H9 (cell line): Measurements from ENCODE around the gene GALNT12. TPM values are rescaled to one million over a fixed set of nuclear protein-coding genes. Genes with fewer than 3 reads are reported as not detected.

ENCODE experiments used
- DNase-seq: peaks from one replicate; pipeline ENCODE4 v3.0.0-alpha.2; 2017
- H2AFZ ChIP-seq: one replicate; pipeline ENCODE4 v1.6.1; 2013; ENCODE audit warnings: mild to moderate bottlenecking, low read length, control low read depth, moderate library complexity
- H2AK5ac ChIP-seq: 2 replicates; pipeline ENCODE4 v1.6.1; 2013; ENCODE audit warnings: low read length, control low read depth, mixed read lengths; ENCODE audit not compliant: insufficient read length
- H2BK120ac ChIP-seq: one replicate; pipeline ENCODE4 v1.6.1; 2013; ENCODE audit warnings: low read depth, mild to moderate bottlenecking, low read length, control low read depth, inconsistent platforms; ENCODE audit not compliant: poor library complexity, severe bottlenecking
- H2BK12ac ChIP-seq: 2 replicates; pipeline ENCODE4 v1.6.1; 2013; ENCODE audit warnings: low read length, control low read depth, mixed read lengths, low read depth; ENCODE audit not compliant: insufficient read length
- H2BK15ac ChIP-seq: 2 replicates; pipeline ENCODE4 v1.6.1; 2013; ENCODE audit warnings: low read depth, low read length, control low read depth
- H2BK20ac ChIP-seq: one replicate; pipeline ENCODE4 v1.6.1; 2013; ENCODE audit warnings: low read depth, mild to moderate bottlenecking, low read length, control low read depth, inconsistent platforms; ENCODE audit not compliant: poor library complexity, severe bottlenecking
- H2BK5ac ChIP-seq: 2 replicates; pipeline ENCODE4 v1.6.1; 2013; ENCODE audit warnings: low read length, control low read depth, mixed read lengths; ENCODE audit not compliant: insufficient read length
- H3K14ac ChIP-seq: 2 replicates; pipeline ENCODE4 v1.6.1; 2013; ENCODE audit warnings: low read length, control low read depth; ENCODE audit not compliant: insufficient read depth
- H3K18ac ChIP-seq: 2 replicates; pipeline ENCODE4 v1.6.1; 2013; ENCODE audit warnings: low read depth, mild to moderate bottlenecking, mixed read lengths, low read length, control low read depth; ENCODE audit not compliant: insufficient read length
- H3K23ac ChIP-seq: 2 replicates; pipeline ENCODE4 v1.6.1; 2013; ENCODE audit warnings: low read length, control low read depth, mixed read lengths, low read depth; ENCODE audit not compliant: insufficient read length
- H3K23me2 ChIP-seq: 2 replicates; pipeline ENCODE4 v1.6.1; 2013; ENCODE audit warnings: low read depth, mild to moderate bottlenecking, mixed read lengths, low read length, control low read depth; ENCODE audit not compliant: insufficient read length, poor library complexity, severe bottlenecking
- H3K27ac ChIP-seq: 2 replicates; pipeline ENCODE4 v1.5.1; 2013; ENCODE audit warnings: low read length, control low read depth, mixed read lengths, low read depth; ENCODE audit not compliant: insufficient read length
- H3K27me3 ChIP-seq: 2 replicates; pipeline ENCODE4 v1.6.1; 2013; ENCODE audit warnings: low read length, control low read depth, inconsistent platforms; ENCODE audit not compliant: insufficient read depth
- H3K4ac ChIP-seq: 2 replicates; pipeline ENCODE4 v1.6.1; 2013; ENCODE audit warnings: low read depth, mild to moderate bottlenecking, control low read depth, inconsistent platforms, low read length, moderate library complexity
- H3K4me1 ChIP-seq: 2 replicates; pipeline ENCODE4 v1.6.1; 2013; ENCODE audit warnings: low read length, control low read depth, inconsistent platforms; ENCODE audit not compliant: insufficient read depth
- H3K4me2 ChIP-seq: 2 replicates; pipeline ENCODE4 v1.6.1; 2013; ENCODE audit warnings: low read length, control low read depth, mixed read lengths; ENCODE audit not compliant: insufficient read length, insufficient read depth
- H3K56ac ChIP-seq: 2 replicates; pipeline ENCODE4 v1.6.1; 2013; ENCODE audit warnings: low read depth, mild to moderate bottlenecking, mixed read lengths, low read length, control low read depth; ENCODE audit not compliant: insufficient read length
- H3K79me1 ChIP-seq: 2 replicates; pipeline ENCODE4 v1.6.1; 2013; ENCODE audit warnings: low read depth, mild to moderate bottlenecking, moderate library complexity, low read length, control low read depth, inconsistent platforms; ENCODE audit not compliant: insufficient read depth, poor library complexity, severe bottlenecking
- H3K79me2 ChIP-seq: 2 replicates; pipeline ENCODE4 v1.6.1; 2013; ENCODE audit warnings: low read length, control low read depth, inconsistent platforms; ENCODE audit not compliant: insufficient read depth
- H3K9ac ChIP-seq: 2 replicates; pipeline ENCODE4 v1.6.1; 2013; ENCODE audit warnings: low read length, control low read depth, mixed read lengths; ENCODE audit not compliant: insufficient read length; ENCODE audit errors: extremely low read depth
- H3K9me3 ChIP-seq: one replicate; pipeline ENCODE4 v1.6.1; 2013; ENCODE audit warnings: low read depth, low read length, inconsistent platforms; ENCODE audit not compliant: control insufficient read depth
- H3T11ph ChIP-seq: one replicate; pipeline ENCODE4 v1.6.1; 2013; ENCODE audit warnings: mild to moderate bottlenecking, low read length, control low read depth, inconsistent platforms
- H4K20me1 ChIP-seq: one replicate; pipeline ENCODE4 v1.6.1; 2013; ENCODE audit not compliant: control insufficient read depth, insufficient read length, insufficient read depth
- H4K5ac ChIP-seq: 2 replicates; pipeline ENCODE4 v1.6.1; 2013; ENCODE audit warnings: low read depth, mild to moderate bottlenecking, mixed read lengths, low read length, control low read depth; ENCODE audit not compliant: insufficient read length
- H4K8ac ChIP-seq: replicated peaks from 2 replicates; pipeline ENCODE4 v1.6.1; 2013; ENCODE audit warnings: low read length, control low read depth, mixed read lengths, low read depth; ENCODE audit not compliant: insufficient read length
- H4K91ac ChIP-seq: 2 replicates; pipeline ENCODE4 v1.6.1; 2013; ENCODE audit warnings: low read depth, mild to moderate bottlenecking, moderate library complexity, mixed read lengths, low read length, control low read depth; ENCODE audit not compliant: insufficient read length
- H3K27ac Mint-ChIP-seq, 3 experiments: 2 replicates in 2 of 3; 3 replicates in 1 of 3; pipeline ENCODE4 v1.8.0; 2020 to 2021; ENCODE audit warnings: mixed read lengths in 3 of 3, mild to moderate bottlenecking in 1 of 3, moderate library complexity in 1 of 3
- H3K27me3 Mint-ChIP-seq: 2 replicates; pipeline ENCODE4 v1.8.0; 2021; ENCODE audit warnings: low read depth, mild to moderate bottlenecking, moderate library complexity, mixed read lengths
- H3K36me3 Mint-ChIP-seq, 3 experiments: 2 replicates in 2 of 3; 3 replicates in 1 of 3; pipeline ENCODE4 v1.8.0; 2020 to 2021; ENCODE audit warnings: low read depth in 3 of 3, mixed read lengths in 3 of 3; ENCODE audit not compliant: insufficient read depth in 1 of 3
- H3K4me1 Mint-ChIP-seq, 2 experiments: 2 replicates each; pipeline ENCODE4 v1.8.0; 2020; ENCODE audit warnings: mixed read lengths in 2 of 2
- H3K4me3 Mint-ChIP-seq, 2 experiments: 2 replicates in 1 of 2; 3 replicates in 1 of 2; pipeline ENCODE4 v1.8.0; 2020 to 2021; ENCODE audit warnings: mild to moderate bottlenecking in 2 of 2, mixed read lengths in 2 of 2, moderate library complexity in 1 of 2
- H3K9me3 Mint-ChIP-seq, 2 experiments: 2 replicates in 1 of 2; 3 replicates in 1 of 2; pipeline ENCODE4 v1.8.0; 2020; ENCODE audit warnings: mild to moderate bottlenecking in 2 of 2, mixed read lengths in 2 of 2, moderate library complexity in 1 of 2
- CTCF ChIP-seq: fragments of 200-600 bp; sonication (generic); conservative IDR thresholded peaks from 3 replicates; pipeline ENCODE4 v1.8.0; 2021; ENCODE audit warnings: antibody characterized with exemption, mild to moderate bottlenecking
- WGBS: extraction: QIAGEN DNeasy Blood & Tissue Kit; methylation state at CpG from one replicate; pipeline ENCODE4 v1.1.7; 2013; ENCODE audit warnings: missing lambda C conversion rate, low lambda C conversion rate, mixed read lengths; ENCODE audit not compliant: insufficient read length; ENCODE audit errors: extremely low coverage; 5-methylcytosine and 5-hydroxymethylcytosine counted together
- total RNA-seq: library from RNA; stranded (reverse); gene quantifications from 2 replicates; pipeline ENCODE4 v1.2.1, GENCODE V29; 2021

Gene GALNT12
- total RNA-seq, 1 experiment from 2014 or later, result 18.0 TPM

- H3K14ac ChIP-seq, result no peak overlapping the region
- H3K79me2 ChIP-seq, result no peaks in the 10 kb centered on the region
- no peaks in the 10 kb centered on the region for H3K27me3 ChIP-seq
- H2AK5ac ChIP-seq, result no peak overlapping the region
- no peak overlapping the region for H2BK12ac ChIP-seq
- H3K9me3 Mint-ChIP-seq, result no peaks in the 10 kb centered on the region
- no peak overlapping the region for H3K27ac ChIP-seq
- H3T11ph ChIP-seq, result no peak overlapping the region
- H2BK15ac ChIP-seq, result no peak overlapping the region
- H4K5ac ChIP-seq, result no peak overlapping the region
- no peaks in the 10 kb centered on the region for H3K23me2 ChIP-seq
- H4K8ac ChIP-seq, result no peak overlapping the region
- no peaks in the 10 kb centered on the region for H4K20me1 ChIP-seq
- no peak overlapping the region for H3K9ac ChIP-seq
- H3K4me1 ChIP-seq, result no peaks in the 10 kb centered on the region
- H3K27me3 Mint-ChIP-seq, result no peaks in the 10 kb centered on the region
- no peak overlapping the region for H3K4me3 Mint-ChIP-seq
- DNase-seq, result no peak
- no peak overlapping the region for H2BK120ac ChIP-seq
- H3K27ac Mint-ChIP-seq, result no peak overlapping the region; a peak in 1 of 7 replicates
- no peaks in the 10 kb centered on the region for H3K79me1 ChIP-seq
- H3K18ac ChIP-seq, result no peak overlapping the region
- no peak for TF ChIP-seq CTCF
- H2BK5ac ChIP-seq, result no peak overlapping the region
- no peak overlapping the region for H4K91ac ChIP-seq
- H3K4me2 ChIP-seq, result no peak overlapping the region
- no peak overlapping the region for H3K56ac ChIP-seq
- no peaks in the 10 kb centered on the region for H3K9me3 ChIP-seq
- H3K36me3 Mint-ChIP-seq, result peaks cover 10 to 50% (median 46%) of the 10 kb centered on the region in 3 experiments; a peak in 6 of 7 replicates
- no peak overlapping the region for H3K23ac ChIP-seq
- no peaks in the 10 kb centered on the region for H3K4me1 Mint-ChIP-seq
- H3K4ac ChIP-seq, result no peak overlapping the region
- no peak overlapping the region for H2BK20ac ChIP-seq
- no CpG with 5 or more reads among the region's 1 CpG for WGBS
- no peak overlapping the region for H2AFZ ChIP-seq
Measured at GRCh38 chr9:98765256-98765655, 42.2 kb upstream of the GALNT12 start.
